DMS153 treated with DMSO at 0.1 percent for 48 hours (cell line): ENCODE measurements around the gene DUSP16.
"Not testable (repeated sequence)": the region's sequence is repeated elsewhere in the genome, so short reads cannot be mapped to it uniquely, and the experiment has no call there.

Experiments used
- DNase-seq: peaks from one replicate; lab custom pipeline; 2025; ENCODE audit not compliant: unreplicated experiment; lab: John Stamatoyannopoulos, UW

Gene DUSP16

DNA sequence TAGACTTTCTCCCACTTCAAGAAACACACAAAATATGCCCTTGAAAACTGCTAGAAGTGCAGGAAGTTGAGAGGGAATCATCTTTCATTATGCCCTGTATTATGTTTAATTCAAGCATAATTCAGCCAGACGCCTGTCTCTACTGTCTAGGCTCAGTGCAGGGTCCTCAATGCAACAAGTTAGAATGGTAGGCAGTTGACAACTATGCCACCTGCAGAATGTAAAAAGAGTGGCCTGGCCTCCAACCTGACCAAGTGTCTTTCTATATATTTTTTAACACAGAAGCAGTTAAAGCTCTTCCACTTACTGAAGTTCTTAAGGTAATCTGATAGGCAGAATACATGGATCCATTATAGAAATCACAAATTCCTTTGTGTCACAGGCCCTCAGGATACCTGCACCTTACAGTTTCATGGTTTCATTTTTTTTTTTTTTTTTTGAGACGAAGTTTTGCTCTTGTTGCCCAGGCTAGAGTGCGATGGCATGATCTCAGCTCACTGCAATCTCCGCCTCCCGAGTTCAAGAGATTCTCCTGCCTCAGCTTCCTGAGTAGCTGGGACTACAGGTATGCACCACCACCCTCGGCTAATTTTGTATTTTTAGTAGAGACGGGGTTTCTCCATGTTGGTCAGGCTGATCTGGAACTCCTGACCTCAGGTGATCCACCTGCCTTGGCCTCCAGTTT, 60.4 kb downstream of the DUSP16 start:
- not testable (repeated sequence) for DNase-seq

DNA sequence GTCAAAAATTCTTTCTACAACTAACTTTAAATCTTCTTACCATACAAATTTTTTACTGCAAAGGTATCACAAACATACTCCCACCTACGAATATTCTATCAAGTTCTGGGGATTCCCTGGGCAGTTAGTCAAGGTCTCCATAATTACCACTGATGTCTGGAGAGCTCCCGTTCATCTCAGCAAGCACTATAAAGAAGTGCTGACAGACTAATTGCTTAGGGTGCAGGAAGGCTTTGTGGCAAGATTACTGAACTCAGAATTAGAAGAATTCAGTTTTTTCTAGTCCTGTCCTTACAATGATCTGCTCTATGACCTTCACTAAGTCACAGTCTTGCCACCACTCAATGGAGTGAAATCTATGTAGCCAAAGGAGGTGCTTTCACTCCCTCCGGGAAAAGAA, 61.5 kb downstream of the DUSP16 start:
- DNase-seq, result no peak

DNA sequence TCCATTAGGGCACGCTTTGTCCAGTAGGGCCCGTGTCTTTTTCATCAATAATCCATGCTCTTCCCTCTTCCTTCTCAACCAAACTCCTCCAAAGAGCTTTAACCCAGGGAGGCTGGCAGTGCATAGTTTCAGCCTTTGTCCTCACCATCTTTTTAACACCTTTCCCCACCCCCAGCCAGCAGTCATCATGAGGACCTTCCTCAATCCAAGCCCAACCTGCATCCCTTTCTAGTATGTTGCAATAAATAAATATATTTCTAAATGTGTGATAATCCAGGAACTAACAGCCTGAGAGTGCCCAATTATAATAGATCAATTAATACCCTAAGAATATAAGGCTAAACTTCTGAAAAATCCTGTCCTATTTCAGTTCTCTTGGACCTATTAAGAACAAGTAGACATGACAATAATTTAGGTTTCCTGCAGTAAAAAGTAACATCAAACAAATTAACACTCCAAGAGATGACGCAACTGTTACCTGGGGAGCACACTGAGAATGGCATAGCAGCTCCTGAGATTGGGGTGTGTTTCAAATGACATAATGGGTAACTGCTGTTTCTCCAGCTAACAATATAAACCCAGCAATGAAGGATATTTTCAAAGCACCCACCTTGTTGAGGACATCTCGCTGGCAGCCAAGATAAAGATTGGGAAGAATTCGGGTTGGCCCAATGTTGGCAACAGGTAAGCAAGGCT, 62.6 kb downstream of the DUSP16 start:
- no peak for DNase-seq

DNA sequence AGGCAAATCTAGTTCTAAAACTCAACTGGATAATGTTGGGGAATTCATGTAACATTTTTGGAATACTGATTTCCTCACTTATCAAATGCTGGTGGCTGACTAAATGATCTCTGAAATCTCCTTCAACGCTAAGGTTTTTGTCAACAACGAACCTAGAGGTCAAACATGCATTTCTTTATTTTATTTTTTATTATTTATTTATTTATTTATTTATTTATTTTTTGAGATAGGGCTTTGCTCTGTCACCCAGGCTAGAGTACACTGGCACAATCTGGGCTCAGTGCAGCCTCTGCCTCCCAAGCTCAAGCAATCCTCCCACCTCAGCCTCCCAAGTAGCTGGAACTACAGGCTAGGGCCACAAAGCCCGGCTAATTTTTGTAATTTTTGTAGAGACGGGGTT, 64.5 kb downstream of the DUSP16 start:
- no peak for DNase-seq

DNA sequence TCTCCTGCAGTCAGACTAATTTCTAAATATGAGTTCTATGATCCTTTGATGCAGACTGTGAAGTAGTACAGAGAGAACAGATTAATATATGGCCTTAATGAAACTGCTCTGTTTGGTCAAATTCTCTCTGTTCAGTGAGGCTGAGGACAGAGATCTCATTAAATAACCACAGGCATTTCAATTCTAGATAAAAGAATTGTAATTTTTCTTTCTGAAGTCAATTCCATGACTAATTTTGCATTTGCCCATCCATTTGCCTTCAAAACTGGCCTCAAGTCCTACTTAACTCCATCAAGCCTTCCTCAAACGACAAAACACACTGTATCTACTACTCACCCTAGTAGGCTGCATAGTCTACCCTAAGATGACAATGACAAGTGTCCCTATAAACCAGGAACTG, 67.1 kb downstream of the DUSP16 start:
- no peak for DNase-seq

DNA sequence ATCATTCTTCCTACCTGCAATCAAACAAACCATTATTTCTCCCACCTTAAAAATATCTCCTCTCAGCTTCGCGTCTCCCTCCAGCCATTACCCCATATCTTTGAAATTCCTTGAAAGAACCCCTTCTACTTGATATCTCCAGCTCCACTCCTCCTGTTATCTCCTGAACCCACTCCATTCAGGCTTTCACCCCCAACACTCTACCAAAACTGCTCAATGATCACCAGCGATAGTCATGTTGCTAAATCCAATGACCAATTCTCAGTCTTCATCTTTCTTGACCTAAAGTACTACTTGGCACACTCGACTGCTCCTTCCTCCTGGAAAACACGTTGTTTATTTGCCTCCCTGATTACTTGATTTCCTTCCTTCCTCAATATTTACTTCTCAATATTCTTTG, 70.1 kb downstream of the DUSP16 start:
- no peak for DNase-seq

DNA sequence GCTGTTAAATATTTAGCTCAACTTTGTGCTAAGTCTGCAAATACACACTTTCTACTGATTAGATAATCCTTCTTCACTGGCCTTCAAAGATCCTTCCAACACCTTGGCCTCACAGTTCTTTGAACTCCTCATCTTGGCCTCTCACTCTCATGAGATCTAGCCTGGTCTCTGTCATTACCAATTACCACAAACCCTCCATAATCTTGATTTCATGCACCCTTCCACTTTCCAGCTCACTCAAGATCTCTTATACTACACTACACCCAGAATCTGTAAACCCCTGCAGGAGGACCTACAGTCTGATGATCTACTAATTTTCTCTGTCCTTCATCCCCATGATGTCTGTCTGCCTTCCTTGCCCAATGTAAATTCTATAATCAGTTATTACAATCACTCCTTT, 71.1 kb downstream of the DUSP16 start:
- no peak for DNase-seq

DNA sequence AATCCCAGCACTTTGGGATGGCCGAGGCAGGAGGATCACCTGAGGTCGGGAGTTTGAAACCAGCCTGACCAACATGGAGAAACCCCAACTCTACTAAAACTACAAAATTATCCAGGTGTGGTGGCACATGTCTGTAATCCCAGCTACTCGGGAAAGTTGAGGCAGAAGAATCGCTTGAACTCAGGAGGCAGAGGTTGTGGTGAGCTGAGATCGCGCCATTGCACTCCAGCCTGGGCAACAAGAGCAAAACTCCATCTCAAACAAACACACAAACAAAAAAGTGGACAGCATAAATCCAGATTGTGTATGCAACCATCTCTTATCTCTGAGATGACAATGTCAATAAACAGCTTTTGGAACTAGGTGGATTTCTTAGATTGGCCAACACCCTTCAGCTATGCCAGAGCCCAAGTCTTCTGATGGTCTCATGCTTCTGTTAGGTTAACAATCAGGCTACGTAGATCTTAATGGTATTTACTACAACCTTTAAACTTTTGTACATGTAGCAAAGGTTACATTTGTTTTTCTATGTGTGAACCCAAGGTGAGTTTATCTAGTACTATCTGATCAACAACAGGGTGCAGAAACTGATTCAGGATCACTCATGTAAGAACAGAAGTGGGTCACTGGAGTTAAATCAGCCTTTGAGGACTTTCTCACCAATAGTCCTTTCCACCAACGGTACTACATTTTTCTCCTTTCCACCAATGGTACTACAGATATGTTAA, 73.7 kb downstream of the DUSP16 start:
- DNase-seq, result no peak

DNA sequence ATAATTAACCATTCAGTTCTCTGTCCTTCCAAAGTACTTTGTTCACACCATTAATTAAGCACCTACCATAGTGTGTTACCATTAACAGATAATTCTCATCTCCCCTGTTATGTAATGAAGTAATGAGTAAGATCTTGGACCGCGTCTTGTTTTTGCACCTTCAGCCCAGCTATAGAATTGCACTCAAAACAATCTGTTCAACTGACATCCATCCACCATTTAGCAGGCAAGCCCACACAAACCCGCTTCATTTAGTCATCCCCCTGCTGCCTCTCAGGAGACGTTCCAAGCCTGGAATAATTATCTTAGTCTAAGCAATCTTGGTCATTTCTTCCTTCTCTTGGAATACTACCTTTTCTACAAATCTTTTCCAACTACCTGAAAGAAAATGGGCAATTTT, 74.4 kb downstream of the DUSP16 start:
- DNase-seq, result no peak

DNA sequence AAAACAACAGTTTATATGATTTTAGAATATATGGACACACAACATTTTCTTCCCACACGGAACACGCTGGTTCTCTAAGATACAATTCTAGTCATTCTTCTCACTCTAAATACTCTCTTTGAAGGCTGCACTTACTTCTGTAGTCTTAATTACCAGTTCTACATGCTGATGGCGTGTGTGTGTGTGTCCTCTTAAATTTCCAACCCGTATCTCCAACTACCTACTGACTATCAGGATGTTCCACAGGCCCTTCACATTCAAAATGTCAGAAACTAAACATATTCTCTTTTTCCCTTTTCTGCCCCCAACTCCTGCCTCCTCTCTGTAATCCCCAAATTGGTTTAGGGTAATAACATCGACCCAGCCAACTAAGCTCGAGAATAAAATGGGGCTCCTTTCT, 75.2 kb downstream of the DUSP16 start:
- no peak for DNase-seq

DNA sequence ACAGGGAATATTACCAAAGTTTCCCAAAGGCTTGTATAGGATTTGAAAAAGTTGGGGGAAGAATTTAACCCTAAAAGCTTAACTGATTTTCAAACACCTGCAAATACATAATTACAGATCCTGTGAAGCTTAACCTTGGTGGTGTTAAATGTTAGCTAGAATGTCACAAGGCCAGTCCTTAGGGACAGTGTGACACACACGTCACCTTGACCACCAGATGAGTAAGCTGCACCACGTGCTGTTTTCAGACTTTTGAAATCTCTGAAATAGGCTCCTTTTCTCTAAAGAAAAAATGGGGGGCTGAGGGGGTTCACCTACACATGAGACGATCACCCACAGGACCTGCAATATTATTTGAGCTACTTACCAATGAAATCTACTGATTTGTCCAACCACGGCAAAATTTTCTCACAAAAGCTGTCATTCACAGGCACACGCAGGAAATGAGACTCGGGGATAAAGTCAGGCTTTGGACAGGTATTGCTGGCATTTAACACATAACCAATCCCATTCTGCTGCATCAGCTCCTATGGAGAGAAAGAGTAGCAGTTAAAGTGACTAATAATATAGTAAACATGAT, 75.9 kb downstream of the DUSP16 start:
- no peak for DNase-seq

DNA sequence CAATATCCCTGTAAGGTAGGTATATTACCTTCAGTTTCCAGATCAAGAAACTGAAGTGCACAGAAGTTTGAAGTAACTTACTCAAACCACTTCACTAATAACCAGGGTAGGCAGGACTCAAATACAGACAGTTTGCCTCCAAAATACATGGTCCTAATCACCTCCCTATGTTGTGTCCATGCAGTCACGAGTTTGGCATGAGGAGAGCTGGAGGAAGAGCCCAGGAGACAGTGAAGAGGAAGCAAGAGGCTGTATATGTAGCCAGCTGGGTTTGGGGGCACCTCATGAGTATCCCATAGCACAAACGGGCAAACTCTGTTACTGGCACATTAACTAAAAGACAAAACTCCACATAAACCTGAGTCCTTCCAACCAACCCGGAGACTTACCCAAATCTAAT, 79.2 kb downstream of the DUSP16 start:
- no peak for DNase-seq

DNA sequence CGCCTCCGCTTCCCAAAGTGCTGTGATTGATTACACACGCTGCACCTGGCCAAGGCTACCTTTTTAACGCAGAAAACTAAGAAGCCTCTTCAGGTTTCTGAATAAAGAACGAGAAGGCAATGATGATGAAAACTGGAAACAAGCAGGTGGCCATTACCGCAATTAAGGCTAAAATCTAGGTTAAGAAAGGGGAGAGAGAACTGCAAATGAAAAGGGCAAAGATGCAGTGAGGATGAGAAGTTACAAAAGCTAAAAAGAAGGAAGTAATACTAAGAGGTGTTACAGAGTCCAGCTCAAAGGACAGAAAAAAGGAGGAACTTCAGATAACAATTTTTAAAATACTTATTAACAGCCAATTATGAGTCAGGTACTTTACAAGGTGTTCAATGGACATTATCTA, 79.7 kb downstream of the DUSP16 start:
- no peak for DNase-seq

DNA sequence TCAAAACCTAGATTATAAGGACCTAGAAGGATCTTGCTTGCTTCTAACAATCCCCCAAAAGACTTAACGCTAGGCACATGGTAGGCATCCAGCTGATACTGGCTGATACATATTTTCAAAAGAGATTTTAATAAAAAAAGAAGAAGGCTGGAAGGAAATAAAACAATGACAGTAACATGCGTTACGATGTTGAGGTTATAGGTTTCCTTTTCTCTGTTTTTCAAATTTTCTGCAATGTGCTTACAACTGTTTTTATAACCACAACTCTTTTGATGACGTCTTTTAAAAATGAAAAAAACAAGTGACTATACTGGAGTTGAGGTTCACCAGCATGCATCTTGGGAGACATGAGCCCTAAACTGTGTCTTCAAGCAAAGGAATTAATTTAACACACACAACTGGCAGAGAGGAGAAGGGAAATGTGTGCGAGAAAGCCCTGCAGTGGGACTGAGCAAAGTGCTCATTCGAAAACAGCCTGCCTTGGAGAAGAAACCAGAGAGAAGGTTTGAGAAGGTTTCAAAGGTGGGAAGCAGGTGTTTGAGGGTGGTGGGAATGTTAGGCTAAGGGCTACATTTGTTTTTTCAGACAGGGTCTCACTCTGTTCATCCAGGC, 80.4 kb downstream of the DUSP16 start:
- no peak for DNase-seq

DNA sequence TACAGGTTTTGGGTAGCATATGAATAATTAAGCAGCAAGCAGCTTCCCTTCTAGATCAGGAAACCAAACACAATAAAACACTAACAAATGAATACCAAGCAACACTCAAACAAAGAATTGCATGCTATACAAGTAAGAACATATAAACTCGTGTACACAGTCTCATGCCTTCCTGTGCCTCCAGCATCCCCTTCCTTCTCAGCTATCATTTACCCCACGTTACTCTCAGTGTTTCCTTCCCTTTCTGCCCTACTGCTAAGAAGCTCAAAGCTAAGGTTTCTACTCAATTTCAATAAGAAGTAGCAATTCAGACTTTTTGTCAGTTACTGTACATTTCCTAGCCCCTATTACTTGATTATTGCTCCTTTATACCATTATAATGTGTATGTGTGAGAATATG, 81.0 kb downstream of the DUSP16 start:
- no peak for DNase-seq

DNA sequence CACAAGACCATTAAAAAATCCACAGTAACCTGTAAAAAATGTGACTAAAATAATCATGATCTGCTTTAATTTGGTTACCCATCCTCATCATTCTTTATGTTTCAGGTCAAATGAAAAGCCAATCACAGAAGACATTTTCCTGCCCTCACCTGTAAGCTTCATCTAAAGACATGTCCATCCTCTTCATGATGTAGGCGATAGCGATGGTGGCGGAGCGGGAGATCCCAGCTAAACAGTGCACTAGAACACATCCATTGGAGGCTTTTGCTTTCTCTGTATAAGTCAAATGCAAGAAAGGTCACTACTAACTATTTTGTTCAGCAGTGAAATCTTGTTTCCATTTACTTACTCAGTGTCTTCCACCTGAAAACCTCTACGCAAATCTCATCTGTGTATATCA, 82.6 kb downstream of the DUSP16 start:
- no peak for DNase-seq

DNA sequence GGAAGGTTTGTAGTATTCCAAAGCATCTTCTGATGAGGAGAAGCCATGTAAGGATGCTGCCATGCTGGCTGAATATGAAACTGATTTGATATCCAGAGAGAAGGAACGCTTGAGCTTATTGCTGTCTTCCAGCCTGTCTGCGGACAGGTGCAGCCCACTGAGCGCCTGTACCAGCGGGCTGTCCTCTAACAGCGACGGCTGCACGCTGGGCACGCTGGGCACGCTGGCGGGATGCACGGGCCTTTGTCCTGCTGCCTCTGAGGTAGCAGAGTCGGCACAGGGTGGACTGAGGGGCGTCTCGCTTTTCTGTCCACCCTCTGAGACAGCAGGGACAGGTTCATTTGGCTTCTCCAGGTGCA, 85.2 kb downstream of the DUSP16 start:
- DNase-seq, result no peak

DNA sequence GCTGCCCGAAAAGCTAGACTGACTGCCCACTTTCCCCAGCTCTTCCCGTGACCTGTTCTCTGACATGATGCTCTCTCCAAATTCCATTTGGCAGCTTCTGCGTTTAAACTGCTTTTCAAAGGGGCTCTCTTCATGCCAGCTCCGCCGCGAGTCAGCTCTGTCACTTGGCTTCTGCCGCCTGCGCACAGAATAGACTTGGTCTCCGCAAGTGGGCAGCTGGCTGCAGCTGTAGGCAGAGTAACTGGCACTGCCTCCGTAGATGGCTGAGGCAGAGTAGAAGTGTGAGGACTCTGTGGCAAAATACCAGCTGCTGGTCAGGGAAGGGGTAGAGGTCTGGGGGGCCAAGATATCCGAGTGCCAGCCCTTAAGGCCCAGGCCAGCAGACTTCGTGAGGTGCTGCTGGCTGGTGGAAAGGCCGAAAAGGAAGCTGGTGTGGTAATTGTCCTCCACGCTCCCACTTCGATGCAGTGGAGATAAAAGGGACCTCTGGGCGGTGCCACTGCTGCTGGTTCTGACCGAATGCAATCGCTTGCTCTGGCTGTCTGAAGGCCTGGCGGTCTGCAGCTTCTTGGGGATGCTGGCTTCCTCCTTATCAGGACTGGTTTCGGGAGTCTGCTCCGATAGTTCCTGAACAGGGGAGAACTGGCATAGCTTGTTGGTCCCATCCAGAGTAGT, 85.7 kb downstream of the DUSP16 start:
- DNase-seq, result no peak

DNA sequence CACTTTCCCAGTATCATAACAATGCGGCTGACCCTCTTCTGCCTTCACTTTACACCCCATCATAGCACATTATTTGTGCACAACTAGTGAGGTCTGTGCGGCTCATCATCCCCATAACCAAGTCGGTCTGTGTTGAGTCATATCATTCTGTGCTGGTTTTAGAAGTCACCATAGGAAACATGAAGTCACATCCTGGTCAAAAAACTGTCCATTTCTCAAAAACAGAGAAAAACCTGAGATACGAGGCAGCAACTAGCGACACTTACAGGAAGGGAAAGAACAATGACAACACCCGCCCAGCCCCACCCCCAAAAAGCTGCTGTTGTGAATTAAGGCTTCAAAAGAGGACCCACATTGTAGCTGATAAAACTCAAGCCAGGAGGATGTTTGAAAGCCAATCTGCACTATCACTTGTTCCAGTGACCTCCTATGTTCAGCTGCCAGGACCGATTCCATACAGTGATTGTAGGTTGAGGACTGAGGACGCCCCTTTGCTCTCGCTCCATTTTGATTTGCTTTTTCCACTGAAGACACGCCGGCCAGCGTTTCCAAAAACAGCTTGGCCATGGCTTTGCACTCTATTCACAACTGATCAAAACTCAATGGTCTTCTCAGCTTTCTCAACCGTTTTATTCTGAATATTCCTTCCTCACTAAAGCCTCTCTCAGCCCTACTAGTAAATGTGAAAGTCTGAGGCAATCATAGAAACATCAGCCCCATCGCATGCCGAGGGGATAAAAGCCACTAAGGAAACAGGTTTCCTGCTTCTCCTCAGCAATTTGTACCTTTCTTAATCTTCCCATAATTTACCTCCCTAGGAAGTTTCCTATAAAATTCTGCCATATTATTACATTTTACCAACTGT, 87.5 kb downstream of the DUSP16 start:
- no peak for DNase-seq

DNA sequence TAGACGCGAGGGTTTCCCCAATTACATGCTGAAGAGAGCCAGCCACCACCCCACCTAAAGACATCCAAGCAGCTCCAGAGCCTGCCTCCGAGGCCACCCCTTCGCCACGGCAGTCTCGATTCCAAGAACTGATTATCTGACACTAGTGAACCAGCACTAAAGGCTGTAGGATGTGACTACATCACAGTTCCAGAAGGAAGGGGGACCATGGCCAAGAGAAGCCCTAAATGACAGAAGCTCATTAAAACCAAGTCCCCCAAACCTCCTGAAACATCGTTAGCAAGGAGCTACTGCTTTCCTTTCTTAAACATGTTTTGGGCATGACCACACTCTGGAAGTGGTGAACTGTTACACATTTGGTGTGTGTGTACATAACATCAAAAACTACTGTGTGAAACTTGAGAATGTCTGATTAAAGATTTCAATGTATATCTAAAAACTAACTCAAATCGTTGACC, 88.2 kb downstream of the DUSP16 start:
- no peak for DNase-seq
